Panc1 (cell line): Measurements from ENCODE around the gene ZDHHC14. TPM values are rescaled to one million over a fixed set of nuclear protein-coding genes. Genes with fewer than 3 reads are reported as not detected.

Experiments
- ATAC-seq: fragments of 200-7000 bp; cut with Tn5 transposase; 2 replicates; pipeline ENCODE4 v1.9.1; 2020; ENCODE audit warnings: mild to moderate bottlenecking, moderate library complexity
- BruUV-seq: library from RNA; stranded (reverse); fragments of 400-500 nt; replicated peaks from 2 replicates; lab custom pipeline; 2021; lab: Mats Ljungman, UMichigan
- CTCF ChIA-PET: fragments of 300-600 bp; sonication (Branson Sonifier 250); formaldehyde crosslinking; loops from one replicate; lab custom pipeline; 2022; ENCODE audit warnings: antibody characterized with exemption; lab: Charles Lee
- POLR2A ChIA-PET: fragments of 300-600 bp; sonication (Branson Sonifier 250); formaldehyde crosslinking; loops from one replicate; lab custom pipeline; 2022; ENCODE audit warnings: antibody characterized with exemption; lab: Charles Lee
- DNase-seq: peaks from one replicate; pipeline ENCODE4 v3.0.0-alpha.2; 2010; ENCODE audit warnings: low read depth, low spot score
- H3K27ac ChIP-seq: 2 replicates; pipeline ENCODE4 v1.5.1; 2011; ENCODE audit warnings: mild to moderate bottlenecking, low read length, inconsistent platforms
- H3K27me3 ChIP-seq: fragments of 200-500 bp; sonication (Bioruptor generic); 2 replicates; pipeline ENCODE4 v1.6.0; 2014; ENCODE audit warnings: low read length, inconsistent platforms; ENCODE audit not compliant: control insufficient read depth, insufficient read depth
- H3K36me3 ChIP-seq: fragments of 200-500 bp; sonication (Bioruptor generic); 2 replicates; pipeline ENCODE4 v1.5.1; 2014; ENCODE audit warnings: inconsistent platforms, mild to moderate bottlenecking, low read length, moderate library complexity; ENCODE audit not compliant: control insufficient read depth, insufficient read depth
- H3K4me1 ChIP-seq: 2 replicates; pipeline ENCODE4 v1.5.1; 2011; ENCODE audit warnings: inconsistent platforms, mild to moderate bottlenecking, low read length, moderate library complexity; ENCODE audit not compliant: control insufficient read depth, insufficient read depth
- H3K4me3 ChIP-seq, 2 experiments: 2 replicates each; pipeline ENCODE4 v1.5.1; 2011 to 2012; ENCODE audit warnings: low read depth in 2 of 2, low read length in 2 of 2, mild to moderate bottlenecking in 2 of 2, inconsistent platforms in 1 of 2, moderate library complexity in 1 of 2
- H3K9me3 ChIP-seq: fragments of 200-500 bp; sonication (Bioruptor generic); 2 replicates; pipeline ENCODE4 v1.5.1; 2014; ENCODE audit warnings: low read depth, mild to moderate bottlenecking, inconsistent platforms, low read length, moderate library complexity; ENCODE audit not compliant: control insufficient read depth, insufficient read depth
- CTCF ChIP-seq: fragments of 450-650 bp; IDR thresholded peaks from 2 replicates; pipeline ENCODE4 v1.5.1; 2017; ENCODE audit warnings: mild to moderate bottlenecking
- POLR2AphosphoS5 ChIP-seq: IDR thresholded peaks from 2 replicates; pipeline ENCODE4 v1.6.1; 2012; ENCODE audit warnings: mild to moderate bottlenecking, low read depth, low read length, moderate library complexity
- REST ChIP-seq, 2 experiments: IDR thresholded peaks; 2 replicates each; pipeline ENCODE4 v1.6.1; 2011 to 2012; ENCODE audit warnings: low read depth in 2 of 2, control low read depth in 1 of 2, low read length in 1 of 2, mild to moderate bottlenecking in 1 of 2, moderate library complexity in 1 of 2; ENCODE audit not compliant: insufficient read depth in 1 of 2
- SIN3A ChIP-seq: IDR thresholded peaks from 2 replicates; pipeline ENCODE4 v1.6.1; 2012; ENCODE audit warnings: low read depth, mild to moderate bottlenecking, low read length, moderate library complexity, borderline replicate concordance; ENCODE audit not compliant: insufficient read depth
- TCF7L2 ChIP-seq: IDR thresholded peaks from 2 replicates; pipeline ENCODE4 v1.6.1; 2011; ENCODE audit warnings: mild to moderate bottlenecking, low read depth, low read length, inconsistent platforms
- in situ Hi-C: cut with HindIII; loops from 2 replicates; pipeline ENCODE4 v1.10.0; 2016; ENCODE audit warnings: low sequenced_read_pairs, low pct_unique_long_range_greater_than_20kb
- intact Hi-C: fragments of 100-400 bp; cut with micrococcal nuclease; formaldehyde crosslinking; loops from one replicate; pipeline ENCODE4 v1.10.0; 2022; ENCODE audit not compliant: unreplicated experiment
- microRNA-seq: library from miRNA; unstranded; fragments of <30 nt; microRNA quantifications from one replicate; pipeline ENCODE4 v1.1.0, GENCODE V29; 2020; ENCODE audit not compliant: unreplicated experiment
- total RNA-seq: library from RNA; stranded (reverse); gene quantifications from one replicate; pipeline ENCODE4 v1.2.1, GENCODE V29; 2021; ENCODE audit not compliant: unreplicated experiment

Gene ZDHHC14
- total RNA-seq, 1 experiment from 2014 or later = 19.9 TPM

- ChIA-PET CTCF (no interaction called here), POLR2A (no interaction called here)
- no peaks in the 10 kb centered on the region for H3K4me1 ChIP-seq
- H3K27me3 ChIP-seq = no peaks in the 10 kb centered on the region
- no peaks in the 10 kb centered on the region for H3K36me3 ChIP-seq
- intact Hi-C loops (no loop called here), in situ Hi-C loops (no loop called here)
- no peak for ATAC-seq
- no peak for DNase-seq
- TF ChIP-seq POLR2AphosphoS5 = no peak
- no peak for TF ChIP-seq TCF7L2
- TF ChIP-seq CTCF = no peak
- TF ChIP-seq REST (IDR thresholded peaks at IDR 0.05; ENCODE audit: insufficient read depth in 1 of 2, low read depth in 2 of 2, low read length in 1 of 2) = no peak
- TF ChIP-seq SIN3A = no peak
- H3K27ac ChIP-seq = no peak overlapping the region
- no peak overlapping the region for H3K4me3 ChIP-seq
- H3K9me3 ChIP-seq = peaks cover 8% of the 10 kb centered on the region; the same call in 1 of the 2 replicates
- no TSS peak for BruUV-seq
Observed at GRCh38 chr6:157726892-157727628, 346.1 kb downstream of the ZDHHC14 start.

Small RNA genes within 50 kb of the gene (microRNA-seq; reads per million reads assigned to microRNA genes)
- not detected for gene MIR3692

Other genes with a start within 250 kb of the ZDHHC14 start
- gene TMEM242, start 57.7 kb upstream of the ZDHHC14 start, total RNA-seq = 6.8 TPM